Activated CD8-positive, alpha-beta memory T cell treated with anti-CD3 and anti-CD28 coated beads, Interleukin-2, amount 50 U/mL, for 1 hour (primary cell): Measurements from ENCODE around the gene KIF3A.
"Not testable (repeated sequence)": the region's sequence is repeated elsewhere in the genome, so short reads cannot be mapped to it uniquely, and the experiment has no call there.

Source experiments
- DNase-seq: peaks from one replicate; pipeline ENCODE4 v3.0.0-alpha.2; 2020; ENCODE audit errors: extremely low read depth

The KIF3A gene

GRCh38 chr5:132718544-132719312 lies 18.6 kb downstream of the KIF3A start:
- no peak for DNase-seq

- no peak for DNase-seq
Measured at GRCh38 chr5:132714456-132715307, 22.7 kb downstream of the KIF3A start.

DNA sequence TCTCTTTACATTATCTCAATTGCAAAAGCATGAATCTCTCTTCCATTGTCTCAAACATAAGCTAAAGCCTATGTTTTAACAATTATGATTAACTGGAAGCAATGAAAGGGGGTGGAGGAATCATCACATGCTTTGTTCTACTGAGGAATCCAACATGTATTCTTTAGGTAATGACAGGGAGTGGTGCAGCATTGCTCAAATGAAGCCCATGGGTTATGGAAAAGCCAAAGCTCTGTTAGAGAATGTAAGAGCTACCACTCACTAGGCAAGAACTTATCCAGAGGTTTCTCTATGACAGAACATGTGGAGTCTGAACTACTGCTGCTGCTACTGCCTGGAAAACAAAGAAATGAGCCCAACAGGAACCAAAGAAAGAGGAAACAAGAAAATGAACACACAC lies 28.7 kb downstream of the KIF3A start:
- no peak for DNase-seq

DNA sequence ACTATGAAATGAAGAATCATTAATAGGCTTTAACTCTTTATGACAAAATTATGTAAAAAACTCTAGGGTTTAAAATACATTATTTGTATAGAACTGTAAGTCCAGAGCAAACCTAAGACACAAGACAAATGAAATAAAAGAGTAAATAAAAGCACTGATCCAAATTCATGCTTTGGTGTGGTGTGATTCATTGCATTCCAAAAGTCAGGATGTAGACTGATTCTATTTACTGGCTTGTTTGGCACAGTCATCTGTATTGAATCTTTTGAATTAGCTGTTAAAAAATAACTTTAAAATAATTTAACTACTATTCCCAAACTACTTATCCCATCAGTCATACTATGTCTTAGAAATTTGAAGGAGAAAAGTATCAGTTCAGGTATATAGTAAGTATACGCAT lies 32.5 kb downstream of the KIF3A start:
- no peak for DNase-seq

GRCh38 chr5:132695956-132696355 lies 41.4 kb downstream of the KIF3A start:
- DNase-seq, result no peak

DNA sequence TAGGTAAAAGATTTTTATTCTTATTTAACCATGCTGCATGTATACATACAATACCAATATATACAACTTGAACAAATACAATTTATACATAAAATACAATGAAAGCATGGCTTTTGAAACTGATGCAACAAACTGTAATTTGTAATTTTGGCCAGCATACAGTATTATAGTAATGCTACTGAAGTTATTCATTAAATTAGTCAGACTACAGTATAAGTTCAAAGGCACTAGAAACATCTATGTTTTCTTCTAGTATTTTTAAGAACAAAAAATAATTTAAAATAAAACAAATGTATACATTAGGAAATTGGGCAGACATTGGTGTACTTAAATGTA lies 44.7 kb downstream of the KIF3A start:
- no peak for DNase-seq

- DNase-seq, result not testable (repeated sequence)
Measured at GRCh38 chr5:132691755-132692631, 45.4 kb downstream of the KIF3A start.

GRCh38 chr5:132690156-132690555 lies 47.2 kb downstream of the KIF3A start:
- no peak for DNase-seq

GRCh38 chr5:132689513-132689912 lies 47.8 kb downstream of the KIF3A start:
- DNase-seq, result no peak

GRCh38 chr5:132688536-132689339 lies 48.6 kb downstream of the KIF3A start:
- no peak for DNase-seq

GRCh38 chr5:132687995-132688394 lies 49.4 kb downstream of the KIF3A start:
- DNase-seq, result no peak

DNA sequence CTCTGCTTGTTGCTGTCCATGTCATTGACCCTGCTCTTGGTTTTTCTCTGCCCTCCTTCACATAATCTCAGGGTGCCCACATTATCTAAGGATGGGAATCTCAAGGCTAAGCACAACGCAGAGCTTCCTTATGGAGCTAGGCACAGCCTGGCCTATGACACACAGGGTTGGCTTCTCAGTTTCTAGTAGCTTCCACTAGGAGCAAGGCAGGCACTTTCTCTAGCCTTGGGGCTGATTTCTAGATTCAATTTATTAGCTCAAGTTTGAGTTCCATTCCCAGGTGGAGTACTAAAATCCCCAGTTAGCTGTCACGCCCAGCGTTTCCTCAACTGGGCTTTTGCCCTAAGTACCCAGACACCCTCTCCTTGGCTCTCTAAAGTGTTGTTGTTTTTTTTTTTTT lies 51.2 kb downstream of the KIF3A start:
- no peak for DNase-seq

DNA sequence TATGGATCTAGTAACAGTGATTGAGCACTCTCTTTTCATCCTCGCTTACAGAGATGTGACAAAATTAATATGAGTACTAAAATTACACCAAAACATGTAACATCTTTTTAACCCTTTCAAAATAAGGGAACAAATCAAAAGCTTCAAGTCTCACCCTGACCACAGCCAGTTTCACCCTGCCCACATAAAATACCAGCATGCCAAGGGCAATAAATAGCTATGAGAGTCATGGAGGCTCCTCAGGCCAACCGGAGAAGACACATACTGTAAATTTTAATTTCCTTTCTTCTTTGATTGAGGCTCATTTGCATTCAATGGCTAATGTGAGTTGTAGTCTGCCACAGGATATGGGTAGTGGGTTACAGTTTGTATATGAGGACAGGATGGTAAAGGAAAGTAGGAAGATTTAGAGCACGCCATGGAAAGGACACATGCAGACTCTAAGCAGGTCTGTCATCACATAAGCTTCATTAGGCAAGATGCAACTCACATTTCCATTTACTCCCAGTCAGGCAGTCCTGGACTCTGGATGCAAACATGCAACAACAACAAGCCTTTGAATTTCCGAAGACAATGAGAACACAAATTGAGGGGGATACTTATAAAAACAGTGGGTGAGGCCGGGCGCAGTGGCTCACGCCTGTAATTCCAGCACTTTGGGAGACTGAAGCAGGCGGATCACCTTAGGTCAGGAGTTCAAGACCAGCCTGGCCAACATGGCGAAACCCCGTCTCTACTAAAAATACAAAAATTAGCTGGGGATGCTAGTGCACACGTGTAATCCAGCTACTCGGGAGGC lies 52.2 kb downstream of the KIF3A start:
- DNase-seq, result no peak

DNA sequence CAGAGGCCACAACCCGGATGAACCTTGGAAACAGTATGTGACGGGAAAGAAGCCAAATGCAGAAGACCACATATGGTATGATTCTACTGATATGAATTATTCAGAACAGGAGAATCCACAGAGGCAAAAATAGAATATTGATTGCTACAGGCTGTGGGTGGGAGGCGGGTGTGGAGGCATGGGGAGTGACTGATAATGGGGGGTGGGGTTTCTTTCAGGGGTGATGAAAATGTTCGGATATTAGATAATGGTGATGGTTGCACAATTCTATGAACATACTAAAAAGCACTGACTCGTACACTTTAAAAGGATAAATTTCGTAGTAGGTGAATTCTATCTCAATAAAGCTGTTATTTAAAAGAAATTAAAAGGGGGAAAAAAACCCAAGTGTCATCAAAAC lies 52.9 kb downstream of the KIF3A start:
- DNase-seq, result no peak

GRCh38 chr5:132681983-132682382 lies 55.4 kb downstream of the KIF3A start:
- no peak for DNase-seq

DNA sequence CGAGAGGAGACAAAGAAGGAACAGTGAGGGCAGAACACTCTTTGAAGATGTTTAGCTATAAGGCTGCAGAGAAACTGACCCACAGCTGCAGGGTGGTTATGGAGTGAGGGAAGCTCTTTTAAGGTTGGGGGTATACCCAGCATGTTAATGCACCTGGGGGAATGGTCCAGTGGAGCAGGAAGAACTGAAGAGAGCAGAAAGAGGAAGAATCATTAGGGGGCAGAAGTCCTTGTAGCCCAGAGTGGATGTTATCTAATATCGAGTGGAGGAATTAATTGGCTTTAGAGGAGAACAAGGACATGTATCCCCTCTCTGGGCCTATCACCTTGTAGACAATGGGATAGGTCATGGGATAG lies 55.9 kb downstream of the KIF3A start:
- no peak for DNase-seq

DNA sequence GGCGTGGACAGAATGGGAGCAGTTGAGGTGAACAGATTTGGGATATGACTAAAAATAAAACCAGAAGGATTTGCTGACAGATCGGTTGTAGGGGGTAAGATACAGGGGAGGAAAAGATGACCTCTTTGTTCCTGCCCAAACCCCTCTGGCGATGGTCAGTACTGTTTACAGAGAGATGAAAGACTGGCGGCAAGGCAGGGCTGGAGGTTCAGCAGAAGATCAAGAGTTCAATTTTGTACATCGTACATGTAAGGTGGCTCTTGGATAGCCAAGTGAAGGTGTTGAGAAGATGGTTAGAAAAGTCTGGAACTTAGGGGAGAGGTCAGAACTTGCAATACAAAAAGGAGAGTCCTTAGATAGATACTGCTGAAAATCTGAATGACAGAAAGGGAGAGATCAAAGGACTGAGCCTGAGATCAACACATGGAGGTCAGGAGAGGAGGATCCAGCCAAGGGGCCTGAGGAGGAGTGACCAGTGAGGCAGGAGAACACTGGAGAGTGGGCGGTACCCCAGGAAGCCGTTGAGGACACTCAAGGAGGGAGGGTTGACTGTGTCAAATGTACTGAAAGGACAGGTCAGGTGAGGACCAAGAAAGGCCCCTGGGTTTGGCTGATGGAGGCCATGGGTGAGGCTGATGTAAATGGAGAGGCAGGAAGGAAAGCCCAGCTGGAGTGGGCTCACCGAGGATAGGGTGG lies 56.4 kb downstream of the KIF3A start:
- DNase-seq, result no peak

- DNase-seq, result no peak
Measured at GRCh38 chr5:132679717-132680380, 57.5 kb downstream of the KIF3A start.

DNA sequence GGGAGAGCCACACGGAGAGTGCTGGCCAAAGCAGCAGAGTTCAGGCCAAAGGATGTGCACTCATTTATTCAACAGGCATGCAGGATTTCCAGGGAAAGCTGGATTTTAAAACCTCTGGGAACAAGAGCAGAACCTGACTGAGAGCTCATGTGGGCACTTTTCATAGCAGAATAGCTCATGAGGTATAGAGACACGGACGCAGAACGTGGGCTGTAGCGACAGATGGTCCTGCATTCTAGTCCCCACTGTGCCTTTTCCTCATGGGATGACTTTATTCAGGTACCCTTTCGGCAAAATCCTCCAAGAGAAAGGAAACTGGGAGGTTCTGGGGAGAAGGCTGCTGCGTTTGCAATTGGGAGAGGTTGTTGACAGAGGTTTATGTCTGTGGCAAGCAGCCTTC lies 58.2 kb downstream of the KIF3A start:
- no peak for DNase-seq

- DNase-seq, result no peak
Measured at GRCh38 chr5:132678735-132679134, 58.6 kb downstream of the KIF3A start.
